HG03060 (cell line): ENCODE measurements around the gene SPATA2L.

Source experiments
- ATAC-seq: cut with Tn5 transposase; IDR thresholded peaks from one replicate; pipeline ENCODE4 v1.9.1; 2021; ENCODE audit warnings: low read depth, moderate number of reproducible peaks; ENCODE audit not compliant: unreplicated experiment

The SPATA2L gene

DNA sequence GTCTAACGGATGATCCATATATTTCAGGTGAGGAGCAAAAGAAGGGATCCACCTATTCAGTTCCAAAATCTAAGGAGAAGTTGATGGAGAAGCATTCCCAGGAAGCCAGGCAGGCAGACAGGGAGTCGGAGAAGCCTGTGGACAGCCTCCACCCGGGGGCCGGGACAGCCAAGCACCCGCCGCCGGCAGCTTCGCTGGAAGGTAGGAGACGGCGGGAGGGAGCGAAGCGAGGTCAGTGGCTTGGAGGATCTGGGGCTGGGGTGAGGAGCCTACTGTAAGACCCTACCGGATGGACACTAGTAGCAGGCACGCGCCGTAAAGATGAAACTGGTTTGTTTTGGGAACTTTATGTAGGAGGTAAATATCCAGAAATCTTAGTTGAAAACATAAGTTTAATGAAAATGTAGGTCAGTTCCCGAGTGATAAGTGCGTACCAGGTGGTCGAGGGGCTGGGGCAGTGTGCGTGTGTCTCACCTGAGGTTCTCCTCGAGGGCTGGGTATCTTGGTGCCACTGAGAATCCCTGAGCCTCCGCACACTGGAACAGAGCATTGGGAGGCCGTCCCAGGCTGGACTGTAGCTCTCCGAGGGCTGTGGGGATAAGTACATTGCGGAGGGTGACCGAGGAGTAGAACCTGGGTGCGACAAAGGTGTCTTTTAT lies 43.2 kb downstream of the SPATA2L start:
- no peak for ATAC-seq

DNA sequence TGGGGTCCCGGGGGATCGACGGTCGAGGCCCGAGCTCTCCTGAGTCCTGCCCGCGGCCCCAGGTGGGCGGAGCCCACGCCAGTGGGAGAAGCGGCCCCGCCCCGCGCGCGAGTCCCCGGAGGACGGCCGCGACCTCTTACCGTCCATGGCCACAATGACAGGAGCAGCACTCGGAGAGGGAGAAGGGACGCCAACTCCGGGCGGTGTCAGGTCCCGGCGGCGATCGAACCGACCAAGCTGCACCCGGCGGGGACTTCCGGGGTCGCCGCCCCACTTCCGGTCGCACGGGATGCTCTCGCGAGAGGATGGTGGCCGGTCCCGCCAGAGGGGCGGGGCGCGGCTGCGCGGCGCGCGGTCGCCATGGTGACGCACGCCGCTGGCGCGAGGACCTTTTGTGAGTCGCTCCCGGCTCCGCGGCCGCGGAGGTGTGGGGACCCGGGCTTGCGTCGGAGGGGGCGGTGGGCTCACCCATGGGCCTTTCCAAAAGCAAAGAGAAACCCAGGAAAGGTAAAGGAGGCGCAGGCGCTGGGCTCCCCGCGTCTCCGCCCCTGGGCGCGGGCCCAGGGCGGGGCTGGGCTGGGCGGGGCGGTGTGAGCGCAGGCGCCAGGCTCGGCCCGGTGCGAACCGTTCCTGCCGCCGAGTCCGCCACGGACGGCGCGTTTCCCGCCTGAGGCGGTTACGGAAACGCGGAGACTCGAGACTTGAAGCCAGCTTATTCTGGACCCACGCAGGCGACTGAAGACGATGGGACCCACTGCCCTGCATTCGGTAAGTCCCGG lies 43.9 kb downstream of the SPATA2L start, which contains the start of the genes CHMP1A and SPATA33:
TSS of gene CHMP1A (minus strand) at position 267 of the 779 bp plus-strand sequence. CDS start at position 147, 120 bp downstream.
TSS of gene SPATA33 (plus strand) at position 395 of the 779 bp plus-strand sequence. CDS start at position 471, 76 bp downstream.
- peak; percentile 72 for ATAC-seq

DNA sequence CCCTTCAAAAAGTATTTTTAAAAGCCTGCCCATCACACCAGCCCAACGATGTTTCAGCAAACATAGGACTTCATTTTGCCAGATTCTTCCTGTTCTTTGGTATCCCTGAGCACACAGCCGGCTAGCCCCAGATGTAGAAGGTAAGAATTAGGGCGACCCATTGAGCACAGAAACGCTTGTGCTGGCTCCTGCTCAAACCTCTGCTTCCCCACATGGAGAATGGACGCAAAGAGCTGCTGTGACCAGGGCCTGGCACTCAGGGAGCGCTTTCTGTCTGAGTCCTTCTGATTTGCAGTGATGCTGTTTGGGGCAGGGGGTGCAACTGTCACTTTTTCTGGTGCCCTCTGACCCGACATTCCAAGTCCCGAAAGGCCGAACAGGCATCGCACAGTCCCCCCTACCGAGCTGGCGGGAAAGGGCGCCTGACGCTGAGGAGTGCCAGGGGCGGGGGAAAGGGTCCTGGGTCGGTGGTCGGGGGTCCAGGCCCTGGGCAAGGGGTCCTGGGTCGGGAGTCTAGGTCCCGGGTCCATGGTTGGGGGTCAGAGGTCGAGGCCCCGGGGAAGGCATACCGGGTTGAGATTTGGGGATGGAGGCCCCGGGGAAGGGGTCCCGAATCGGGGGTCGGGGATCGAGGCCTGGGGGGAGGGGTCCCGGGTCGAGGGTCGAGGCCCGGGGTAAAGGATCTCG lies 44.9 kb downstream of the SPATA2L start:
- ATAC-seq: no peak

DNA sequence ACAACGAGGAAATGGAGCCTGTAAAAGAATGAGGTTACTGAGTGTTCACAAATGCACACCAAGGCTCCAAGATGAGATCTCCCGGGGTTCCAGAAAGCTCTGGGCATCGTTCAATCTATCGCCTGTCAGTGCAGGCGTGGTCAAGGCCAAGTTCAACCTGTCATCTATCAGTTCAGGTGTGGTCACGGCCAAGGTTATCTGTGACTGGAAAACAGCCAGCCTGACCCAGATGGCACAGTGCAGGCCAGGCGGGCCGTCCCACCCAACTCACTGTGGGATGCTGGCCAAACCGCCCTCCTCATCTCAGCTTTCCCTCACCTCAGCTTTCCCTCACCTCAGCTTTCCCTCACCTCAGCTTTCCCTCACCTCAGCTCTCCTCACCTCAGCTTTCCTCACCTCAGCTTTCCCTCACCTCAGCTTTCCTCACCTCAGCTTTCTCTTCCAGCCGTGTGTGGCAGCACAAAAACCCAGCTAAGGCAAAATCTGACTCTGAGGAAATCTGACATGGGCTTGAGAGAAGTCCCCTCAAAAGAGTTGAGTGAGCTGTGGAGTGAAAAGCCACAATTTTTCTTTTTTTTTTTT lies 46.4 kb downstream of the SPATA2L start:
- no peak for ATAC-seq

DNA sequence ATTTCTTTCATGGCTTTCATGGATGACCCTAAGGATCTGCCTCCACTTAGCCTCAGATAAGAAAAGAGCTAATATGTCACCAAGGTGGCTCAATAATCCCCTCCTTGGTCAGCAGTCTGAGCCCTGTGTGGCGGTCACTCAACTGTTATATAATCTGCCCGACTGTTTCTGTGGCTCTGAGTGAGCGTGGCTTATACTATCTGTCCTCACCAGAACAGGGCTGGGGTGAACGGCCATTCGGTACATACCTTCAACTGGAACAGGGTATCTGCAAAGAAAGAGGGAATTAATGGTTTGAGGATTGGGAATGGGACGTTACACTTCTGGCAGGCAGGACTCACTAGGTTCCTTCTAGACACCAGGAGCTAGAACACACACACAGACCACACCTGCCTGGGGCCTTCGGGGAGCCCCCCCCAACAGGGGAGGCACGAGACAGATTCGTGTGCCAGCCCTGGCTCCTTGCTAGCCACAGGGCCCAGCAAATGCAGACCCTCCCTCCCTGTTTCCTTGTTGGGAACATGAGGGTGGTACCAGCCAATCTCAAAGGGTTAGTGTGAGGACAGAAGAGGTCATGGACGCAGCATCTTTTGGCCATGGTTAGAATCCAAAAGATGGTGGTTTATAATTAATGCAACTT lies 47.7 kb downstream of the SPATA2L start:
- no peak for ATAC-seq

DNA sequence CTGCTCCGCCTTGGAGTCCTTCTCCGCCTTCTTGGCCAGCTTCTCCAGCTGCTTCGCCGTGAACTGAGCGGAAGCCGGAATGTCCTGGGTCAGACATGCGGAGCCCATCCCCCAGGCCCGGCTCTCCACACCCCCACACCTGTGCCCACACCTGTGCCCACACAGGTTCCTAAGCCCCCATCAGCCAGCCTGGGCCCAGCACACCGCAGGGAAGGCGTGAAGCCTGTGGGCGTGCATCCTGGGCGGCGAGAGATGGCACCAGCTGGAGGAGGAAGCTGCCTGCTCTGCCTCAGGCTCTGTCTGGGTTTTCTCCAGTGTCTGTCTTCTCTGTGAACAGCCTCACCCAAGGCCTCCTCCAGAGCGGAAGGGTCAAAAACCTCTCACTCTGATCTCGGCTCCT lies 49.9 kb downstream of the SPATA2L start:
- ATAC-seq: no peak

DNA sequence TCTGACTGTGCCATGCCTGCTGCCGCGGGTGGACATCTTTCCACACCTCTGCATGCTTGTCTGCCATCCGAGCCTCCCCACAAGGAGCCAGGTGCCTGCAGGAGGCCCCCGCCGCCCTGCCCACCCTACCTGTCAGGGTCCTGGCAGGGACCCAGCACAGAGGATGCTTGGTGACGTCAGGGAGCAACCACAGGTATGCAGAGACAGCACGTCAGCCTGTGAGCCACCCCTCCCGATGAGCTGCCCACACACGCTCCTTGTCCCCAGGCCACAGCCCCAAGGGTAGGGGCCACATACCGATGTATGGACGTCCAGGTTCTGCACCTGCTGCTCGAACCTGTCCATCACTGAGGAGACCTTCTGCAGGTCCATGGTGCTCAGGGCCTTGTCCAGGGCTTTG lies 54.6 kb downstream of the SPATA2L start:
- ATAC-seq: no peak
